ENCODE measurements around the gene FBXW5. TPM values are rescaled to one million over a fixed set of nuclear protein-coding genes. Genes with fewer than 3 reads are reported as not detected.

Gene FBXW5
- total and polyA plus RNA-seq, 2 donors (not counting 3 experiments of a cell fraction or from before 2014, with no cell fraction given) = 97.3 to 151 TPM

GRCh38 chr9:136977649-136978072 lies 33.1 kb upstream of the FBXW5 start:
- CTCF ChIA-PET = interaction anchor here (0.7 to 1.4 kb wide), 5 partner anchors 27 to 57 kb away, joined by 3 to 10 read pairs (median 4); no protein-coding TSS in a partner anchor
- no TSS peak for BruUV-seq (replicated peaks)
- TF ChIP-seq GATA2 (IDR thresholded peaks at IDR 0.05; ENCODE audit: insufficient read depth, insufficient read length, low read depth, low read length) = no peak
- Histone ChIP-seq H4K20me1 (replicated peaks; ENCODE audit: control insufficient read depth, extremely low read depth, insufficient read depth, low read length) (no peaks in the 10 kb centered on the region), H3K27ac (ENCODE audit: insufficient read depth, low read depth, low read length) (no peak overlapping the region), H2AFZ (ENCODE audit: low read depth, low read length) (peak overlapping the region; percentile 81), H3K9me3 (replicated peaks; ENCODE audit: control insufficient read depth, insufficient read depth, low read length) (no peaks in the 10 kb centered on the region), H3K27me3 (ENCODE audit: control insufficient read depth in 2 of 2, insufficient read depth in 2 of 2, low read length in 2 of 2) (no peaks in the 10 kb centered on the region), H3K4me2 (ENCODE audit: insufficient read depth, low read length) (peak overlapping the region; percentile 18), H3K9me1 (replicated peaks; ENCODE audit: control insufficient read depth, extremely low read depth, insufficient read depth, low read length) (no peaks in the 10 kb centered on the region), H3K9ac (replicated peaks; ENCODE audit: extremely low read depth, insufficient read depth, low read length) (no peak overlapping the region), H3K4me1 (ENCODE audit: control insufficient read depth, extremely low read depth, insufficient read depth, low read length) (peaks cover 4% of the 10 kb centered on the region), H3K4me3 (replicated peaks in 1 of 3; ENCODE audit: insufficient read depth in 1 of 3, low read depth in 1 of 3, low read length in 3 of 3) (peak overlapping the region in 1 of 3 experiments; percentile 32), H3K36me3 (ENCODE audit: control insufficient read depth in 2 of 2, extremely low read depth in 1 of 2, insufficient read depth in 2 of 2, low read length in 2 of 2) (no peaks in the 10 kb centered on the region), H3K79me2 (ENCODE audit: control insufficient read depth, insufficient read depth, low read length) (no peaks in the 10 kb centered on the region)
- DNase-seq (ENCODE audit: low read depth, low spot score) (no peak), FAIRE-seq (no peak)
- intact Hi-C loops (cut with micrococcal nuclease) (loop anchor here (1.0 to 2.0 kb wide), 3 partner anchors 15 to 51 kb away; partner anchors contain the start of genes ABCA2 and PAXX), dilution Hi-C loops (cut with MboI; ENCODE audit: extremely low pct_ligation_motif_present, low sequenced_read_pairs) (no loop called here)
- POLR2A ChIA-PET = interaction anchor here (0.7 kb wide), 1 partner anchor 28 kb away, joined by 7 read pairs; no protein-coding TSS in a partner anchor

- TF ChIP-seq GATA2 (IDR thresholded peaks at IDR 0.05; ENCODE audit: insufficient read depth, insufficient read length, low read depth, low read length) (no peak), JUN (IDR thresholded peaks at IDR 0.05; ENCODE audit: borderline replicate concordance, insufficient read depth, insufficient read length, low read depth) (no peak), MAX (IDR thresholded peaks at IDR 0.05; ENCODE audit: insufficient read depth, insufficient read length) (no peak), EZH2 (IDR thresholded peaks at IDR 0.05; ENCODE audit: borderline replicate concordance, low read depth, low read length, severe bottlenecking) (no peak), POLR2AphosphoS5 (IDR thresholded peaks at IDR 0.05; ENCODE audit: insufficient read depth, low read depth, low read length) (no peak), POLR2A (IDR thresholded peaks at IDR 0.05; ENCODE audit: low read depth, low read length) (no peak), FOS (IDR thresholded peaks at IDR 0.05; ENCODE audit: borderline replicate concordance, insufficient read depth, low read length) (no peak), CTCF (IDR thresholded peaks at IDR 0.05; ENCODE audit: extremely low read depth in 1 of 2, insufficient read depth in 1 of 2, low read depth in 1 of 2, low read length in 2 of 2) (no peak), MYC (IDR thresholded peaks at IDR 0.05; ENCODE audit: low read depth, low read length) (no peak)
- CTCF ChIA-PET = interaction anchor here (1.3 kb wide), 1 partner anchor 52 kb away, joined by 5 read pairs; no protein-coding TSS in a partner anchor
- H3K36me3 ChIP-seq (ENCODE audit: control insufficient read depth in 2 of 2, extremely low read depth in 1 of 2, insufficient read depth in 2 of 2, low read length in 2 of 2) = no peaks in the 10 kb centered on the region
- peak within 1 kb of the TSS in 1 of 3 experiments; percentile 32 for H3K4me3 ChIP-seq (replicated peaks in 1 of 3; ENCODE audit: insufficient read depth in 1 of 3, low read depth in 1 of 3, low read length in 3 of 3)
- no peak within 1 kb of the TSS for H3K27ac ChIP-seq (ENCODE audit: insufficient read depth, low read depth, low read length)
- FAIRE-seq (no peak), DNase-seq (ENCODE audit: low read depth, low spot score) (no peak)
- no TSS peak for BruUV-seq (replicated peaks)
- no peaks in the 10 kb centered on the region for H3K27me3 ChIP-seq (ENCODE audit: control insufficient read depth in 2 of 2, insufficient read depth in 2 of 2, low read length in 2 of 2)
- dilution Hi-C loops (cut with MboI; ENCODE audit: extremely low pct_ligation_motif_present, low sequenced_read_pairs) = no loop called here
- H3K9me3 ChIP-seq (replicated peaks; ENCODE audit: control insufficient read depth, insufficient read depth, low read length) = no peaks in the 10 kb centered on the region
- no peaks in the 10 kb centered on the region for H4K20me1 ChIP-seq (replicated peaks; ENCODE audit: control insufficient read depth, extremely low read depth, insufficient read depth, low read length)
- intact Hi-C loops (cut with micrococcal nuclease) = no loop called here
- H3K9me1 ChIP-seq (replicated peaks; ENCODE audit: control insufficient read depth, extremely low read depth, insufficient read depth, low read length) = no peaks in the 10 kb centered on the region
- H3K4me1 ChIP-seq (ENCODE audit: control insufficient read depth, extremely low read depth, insufficient read depth, low read length) = peaks cover 4% of the 10 kb centered on the region
- peak within 1 kb of the TSS; percentile 18 for H3K4me2 ChIP-seq (ENCODE audit: insufficient read depth, low read length)
- no peaks in the 10 kb centered on the region for H3K79me2 ChIP-seq (ENCODE audit: control insufficient read depth, insufficient read depth, low read length)
- H3K9ac ChIP-seq (replicated peaks; ENCODE audit: extremely low read depth, insufficient read depth, low read length) = no peak within 1 kb of the TSS
- POLR2A ChIA-PET = no interaction called here
- H2AFZ ChIP-seq (ENCODE audit: low read depth, low read length) = peak within 1 kb of the TSS; percentile 81
Observed at GRCh38 chr9:136977223-136977622, 32.7 kb upstream of the FBXW5 start, which contains the start of gene PTGDS. TSS of gene PTGDS (plus strand) at chr9:136977504. CDS start at chr9:136977579, 75 bp downstream.

All from endothelial cell of umbilical vein (primary cell).